K562 (cell line): Measurements from ENCODE around the gene YAF2. TPM values are rescaled to one million over a fixed set of nuclear protein-coding genes. Genes with fewer than 3 reads are reported as not detected.

ENCODE experiments used
- ADNP ChIP-seq: fragments of 200-800 bp; sonication (Bioruptor generic); IDR thresholded peaks from 2 replicates; pipeline ENCODE4 v1.6.1; 2016; ENCODE audit warnings: missing genetic modification characterization, missing compliant biosample characterization
- CAMTA2 ChIP-seq: fragments of 250-450 bp; sonication (Bioruptor Pico); conservative IDR thresholded peaks from 2 replicates; pipeline ENCODE4 v1.5.1; 2022
- CREBBP ChIP-seq: IDR thresholded peaks from one replicate; pipeline ENCODE4 v1.6.1; 2012; ENCODE audit warnings: low read depth, mild to moderate bottlenecking, control low read depth, inconsistent platforms, low read length
- CXXC5 ChIP-seq: fragments of 250-450 bp; sonication (Bioruptor Pico); IDR thresholded peaks from 2 replicates; pipeline ENCODE4 v1.8.0; 2022; ENCODE audit warnings: inconsistent platforms, mild to moderate bottlenecking, moderate library complexity
- FOXA3 ChIP-seq, 2 experiments: fragments of 450-650 bp in 1 of 2; sonication (generic) in 1 of 2; formaldehyde crosslinking; IDR thresholded peaks in 1 of 2; conservative IDR thresholded peaks in 1 of 2; 2 replicates each; pipeline versions ENCODE4 v1.4.0 to v1.8.0; 2020 to 2022; ENCODE audit warnings: mild to moderate bottlenecking in 2 of 2, missing genetic modification reagents in 1 of 2
- NFRKB ChIP-seq: fragments of 450-650 bp; IDR thresholded peaks from 2 replicates; pipeline ENCODE4 v1.6.1; 2016; ENCODE audit warnings: low read depth
- RB1 ChIP-seq: fragments of 450-650 bp; IDR thresholded peaks from 2 replicates; pipeline ENCODE4 v1.6.1; 2017; ENCODE audit warnings: low read depth, mild to moderate bottlenecking
- SMARCE1 ChIP-seq: fragments of 450-650 bp; IDR thresholded peaks from 2 replicates; pipeline ENCODE4 v1.7.1; 2016; ENCODE audit warnings: mild to moderate bottlenecking
- SRSF9 ChIP-seq: fragments of 200-400 bp; formaldehyde crosslinking; IDR thresholded peaks from 2 replicates; pipeline ENCODE4 v1.6.1; 2017; ENCODE audit warnings: low read depth, low read length, borderline replicate concordance
- ZNF24 ChIP-seq: fragments of 450-650 bp; IDR thresholded peaks from 2 replicates; pipeline ENCODE4 v1.6.1; 2016
- ZNF274 ChIP-seq: IDR thresholded peaks from 2 replicates; pipeline ENCODE4 v1.6.1; 2011; ENCODE audit warnings: low read depth, mild to moderate bottlenecking, low read length, moderate library complexity, borderline replicate concordance
- ZNF699 ChIP-seq: fragments of 250-450 bp; sonication (Bioruptor Pico); IDR thresholded peaks from 2 replicates; pipeline ENCODE4 v1.8.0; 2021; ENCODE audit warnings: mild to moderate bottlenecking, moderate library complexity; ENCODE audit not compliant: insufficient replicate concordance
- ZNF778 ChIP-seq: fragments of 450-650 bp; formaldehyde crosslinking; IDR thresholded peaks from 2 replicates; pipeline ENCODE4 v1.4.0; 2020; ENCODE audit warnings: mild to moderate bottlenecking, moderate library complexity
- polyA plus RNA-seq, 8 experiments: library from polyadenylated mRNA; depleted of rRNA in 4 of 8; stranded (reverse) in 5 of 8; unstranded in 3 of 8; fragments of >200 nt; fragmentation: Nextera tagmentation in 2 of 8; fragmentation: Illumina TruSeq in 1 of 8; extraction: Ambion mirVana in 2 of 8; extraction: Trizol in 1 of 8; gene quantifications; 2 replicates each; pipeline versions ENCODE4 v1.2.1 to v1.2.3, GENCODE V29; 2011 to 2014; ENCODE audit warnings: inconsistent platforms in 1 of 8, missing spikeins in 1 of 8
- total RNA-seq, 7 experiments: library from RNA; depleted of rRNA in 6 of 7; stranded (reverse); fragments of >200 nt in 6 of 7; fragmentation: Illumina TruSeq in 2 of 7; extraction: Trizol in 2 of 7; gene quantifications; 2 replicates each; pipeline versions ENCODE4 v1.2.1 to v1.2.3, GENCODE V29; 2011 to 2021; ENCODE audit warnings: low replicate concordance in 1 of 7
- TF ChIP-seq, protein P1 (sequence below): fragments of 450-650 bp; IDR thresholded peaks from 2 replicates; pipeline ENCODE4 v1.6.1; 2017; ENCODE audit warnings: antibody characterized with exemption, mild to moderate bottlenecking
- TF ChIP-seq, protein P2 (sequence below): IDR thresholded peaks from 2 replicates; pipeline ENCODE4 v1.6.1; 2014; ENCODE audit warnings: antibody characterized with exemption
- TF ChIP-seq, protein P3 (sequence below), 2 experiments: fragments of 250-450 bp in 1 of 2; fragments of 450-650 bp in 1 of 2; sonication (Bioruptor Pico) in 1 of 2; IDR thresholded peaks; 2 replicates each; pipeline versions ENCODE4 v1.6.1 to v1.8.0; 2016 to 2021; ENCODE audit warnings: mild to moderate bottlenecking in 2 of 2, moderate library complexity in 2 of 2, missing compliant biosample characterization in 1 of 2, missing genetic modification characterization in 1 of 2
- TF ChIP-seq, protein P4 (sequence below): fragments of 200-800 bp; sonication (Bioruptor generic); IDR thresholded peaks from 2 replicates; pipeline ENCODE4 v1.6.1; 2016; ENCODE audit warnings: missing genetic modification characterization, missing compliant biosample characterization

Gene YAF2
- total and polyA plus RNA-seq, 9 of the 15 experiments (the other 6 are each of a cell fraction or from before 2014, with no cell fraction given), result 10.6 to 26.4 (median 21.3) TPM

DNA sequence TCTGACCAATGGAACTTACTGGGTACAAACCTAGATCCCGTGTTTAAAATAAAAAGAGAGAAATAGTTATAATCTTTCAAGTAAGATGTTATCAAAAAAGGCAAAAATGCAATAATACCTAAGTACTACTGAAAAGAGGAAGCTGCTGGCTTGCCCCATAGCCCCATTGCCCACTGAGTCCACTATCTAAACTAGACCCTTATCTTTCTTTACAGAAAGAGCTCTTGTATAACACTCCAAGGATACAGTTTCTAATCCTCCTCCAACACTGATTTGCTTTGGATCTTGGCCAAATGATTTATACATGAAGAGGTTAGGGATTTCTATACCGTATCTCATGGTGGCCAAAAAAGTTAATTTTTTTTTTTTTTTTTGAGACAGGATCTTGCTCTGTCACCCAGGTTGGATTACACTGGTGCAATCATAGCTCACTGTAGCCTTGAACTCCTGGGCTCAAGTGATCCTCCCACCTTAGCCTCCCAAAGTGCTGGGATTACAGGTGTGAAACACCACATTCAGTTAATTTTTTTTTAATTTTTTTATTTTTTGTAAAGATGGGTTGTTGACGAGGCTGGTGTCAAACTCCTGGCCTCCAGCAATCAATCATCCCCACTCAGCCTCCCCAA lies 96.0 kb downstream of the YAF2 start (continued):
- TF ChIP-seq, protein P1, sequence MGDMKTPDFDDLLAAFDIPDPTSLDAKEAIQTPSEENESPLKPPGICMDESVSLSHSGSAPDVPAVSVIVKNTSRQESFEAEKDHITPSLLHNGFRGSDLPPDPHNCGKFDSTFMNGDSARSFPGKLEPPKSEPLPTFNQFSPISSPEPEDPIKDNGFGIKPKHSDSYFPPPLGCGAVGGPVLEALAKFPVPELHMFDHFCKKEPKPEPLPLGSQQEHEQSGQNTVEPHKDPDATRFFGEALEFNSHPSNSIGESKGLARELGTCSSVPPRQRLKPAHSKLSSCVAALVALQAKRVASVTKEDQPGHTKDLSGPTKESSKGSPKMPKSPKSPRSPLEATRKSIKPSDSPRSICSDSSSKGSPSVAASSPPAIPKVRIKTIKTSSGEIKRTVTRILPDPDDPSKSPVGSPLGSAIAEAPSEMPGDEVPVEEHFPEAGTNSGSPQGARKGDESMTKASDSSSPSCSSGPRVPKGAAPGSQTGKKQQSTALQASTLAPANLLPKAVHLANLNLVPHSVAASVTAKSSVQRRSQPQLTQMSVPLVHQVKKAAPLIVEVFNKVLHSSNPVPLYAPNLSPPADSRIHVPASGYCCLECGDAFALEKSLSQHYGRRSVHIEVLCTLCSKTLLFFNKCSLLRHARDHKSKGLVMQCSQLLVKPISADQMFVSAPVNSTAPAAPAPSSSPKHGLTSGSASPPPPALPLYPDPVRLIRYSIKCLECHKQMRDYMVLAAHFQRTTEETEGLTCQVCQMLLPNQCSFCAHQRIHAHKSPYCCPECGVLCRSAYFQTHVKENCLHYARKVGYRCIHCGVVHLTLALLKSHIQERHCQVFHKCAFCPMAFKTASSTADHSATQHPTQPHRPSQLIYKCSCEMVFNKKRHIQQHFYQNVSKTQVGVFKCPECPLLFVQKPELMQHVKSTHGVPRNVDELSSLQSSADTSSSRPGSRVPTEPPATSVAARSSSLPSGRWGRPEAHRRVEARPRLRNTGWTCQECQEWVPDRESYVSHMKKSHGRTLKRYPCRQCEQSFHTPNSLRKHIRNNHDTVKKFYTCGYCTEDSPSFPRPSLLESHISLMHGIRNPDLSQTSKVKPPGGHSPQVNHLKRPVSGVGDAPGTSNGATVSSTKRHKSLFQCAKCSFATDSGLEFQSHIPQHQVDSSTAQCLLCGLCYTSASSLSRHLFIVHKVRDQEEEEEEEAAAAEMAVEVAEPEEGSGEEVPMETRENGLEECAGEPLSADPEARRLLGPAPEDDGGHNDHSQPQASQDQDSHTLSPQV, result no peak
- TF ChIP-seq NFRKB (no peak), ADNP (tag) (peak; percentile 56; the same call in 1 of the 2 replicates), CAMTA2 (CRISPR knock-in tag) (no peak), ZNF778 (CRISPR knock-in tag) (no peak), SRSF9 (no peak), CXXC5 (CRISPR knock-in tag) (no peak), CREBBP (no peak), SMARCE1 (peak; percentile 77; the same call in 1 of the 2 replicates), ZNF699 (CRISPR knock-in tag) (no peak), RB1 (no peak), ZNF24 (peak; percentile 91), FOXA3 (CRISPR knock-in tag; conservative IDR thresholded peaks at IDR 0.05 in 1 of 2, IDR thresholded peaks at IDR 0.05 in 1 of 2) (peak in 1 of 2 experiments; percentile 37; a peak in 1 of 4 replicates), ZNF274 (no peak)
- TF ChIP-seq, protein P2, sequence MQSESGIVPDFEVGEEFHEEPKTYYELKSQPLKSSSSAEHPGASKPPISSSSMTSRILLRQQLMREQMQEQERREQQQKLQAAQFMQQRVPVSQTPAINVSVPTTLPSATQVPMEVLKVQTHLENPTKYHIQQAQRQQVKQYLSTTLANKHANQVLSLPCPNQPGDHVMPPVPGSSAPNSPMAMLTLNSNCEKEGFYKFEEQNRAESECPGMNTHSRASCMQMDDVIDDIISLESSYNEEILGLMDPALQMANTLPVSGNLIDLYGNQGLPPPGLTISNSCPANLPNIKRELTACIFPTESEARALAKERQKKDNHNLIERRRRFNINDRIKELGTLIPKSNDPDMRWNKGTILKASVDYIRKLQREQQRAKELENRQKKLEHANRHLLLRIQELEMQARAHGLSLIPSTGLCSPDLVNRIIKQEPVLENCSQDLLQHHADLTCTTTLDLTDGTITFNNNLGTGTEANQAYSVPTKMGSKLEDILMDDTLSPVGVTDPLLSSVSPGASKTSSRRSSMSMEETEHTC, result no peak
- TF ChIP-seq, protein P3, sequence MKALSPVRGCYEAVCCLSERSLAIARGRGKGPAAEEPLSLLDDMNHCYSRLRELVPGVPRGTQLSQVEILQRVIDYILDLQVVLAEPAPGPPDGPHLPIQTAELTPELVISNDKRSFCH (CRISPR knock-in tag; IDR thresholded peaks at IDR 0.05), result no peak
- TF ChIP-seq, protein P3 (tag; IDR thresholded peaks at IDR 0.05), result no peak
- TF ChIP-seq, protein P4, sequence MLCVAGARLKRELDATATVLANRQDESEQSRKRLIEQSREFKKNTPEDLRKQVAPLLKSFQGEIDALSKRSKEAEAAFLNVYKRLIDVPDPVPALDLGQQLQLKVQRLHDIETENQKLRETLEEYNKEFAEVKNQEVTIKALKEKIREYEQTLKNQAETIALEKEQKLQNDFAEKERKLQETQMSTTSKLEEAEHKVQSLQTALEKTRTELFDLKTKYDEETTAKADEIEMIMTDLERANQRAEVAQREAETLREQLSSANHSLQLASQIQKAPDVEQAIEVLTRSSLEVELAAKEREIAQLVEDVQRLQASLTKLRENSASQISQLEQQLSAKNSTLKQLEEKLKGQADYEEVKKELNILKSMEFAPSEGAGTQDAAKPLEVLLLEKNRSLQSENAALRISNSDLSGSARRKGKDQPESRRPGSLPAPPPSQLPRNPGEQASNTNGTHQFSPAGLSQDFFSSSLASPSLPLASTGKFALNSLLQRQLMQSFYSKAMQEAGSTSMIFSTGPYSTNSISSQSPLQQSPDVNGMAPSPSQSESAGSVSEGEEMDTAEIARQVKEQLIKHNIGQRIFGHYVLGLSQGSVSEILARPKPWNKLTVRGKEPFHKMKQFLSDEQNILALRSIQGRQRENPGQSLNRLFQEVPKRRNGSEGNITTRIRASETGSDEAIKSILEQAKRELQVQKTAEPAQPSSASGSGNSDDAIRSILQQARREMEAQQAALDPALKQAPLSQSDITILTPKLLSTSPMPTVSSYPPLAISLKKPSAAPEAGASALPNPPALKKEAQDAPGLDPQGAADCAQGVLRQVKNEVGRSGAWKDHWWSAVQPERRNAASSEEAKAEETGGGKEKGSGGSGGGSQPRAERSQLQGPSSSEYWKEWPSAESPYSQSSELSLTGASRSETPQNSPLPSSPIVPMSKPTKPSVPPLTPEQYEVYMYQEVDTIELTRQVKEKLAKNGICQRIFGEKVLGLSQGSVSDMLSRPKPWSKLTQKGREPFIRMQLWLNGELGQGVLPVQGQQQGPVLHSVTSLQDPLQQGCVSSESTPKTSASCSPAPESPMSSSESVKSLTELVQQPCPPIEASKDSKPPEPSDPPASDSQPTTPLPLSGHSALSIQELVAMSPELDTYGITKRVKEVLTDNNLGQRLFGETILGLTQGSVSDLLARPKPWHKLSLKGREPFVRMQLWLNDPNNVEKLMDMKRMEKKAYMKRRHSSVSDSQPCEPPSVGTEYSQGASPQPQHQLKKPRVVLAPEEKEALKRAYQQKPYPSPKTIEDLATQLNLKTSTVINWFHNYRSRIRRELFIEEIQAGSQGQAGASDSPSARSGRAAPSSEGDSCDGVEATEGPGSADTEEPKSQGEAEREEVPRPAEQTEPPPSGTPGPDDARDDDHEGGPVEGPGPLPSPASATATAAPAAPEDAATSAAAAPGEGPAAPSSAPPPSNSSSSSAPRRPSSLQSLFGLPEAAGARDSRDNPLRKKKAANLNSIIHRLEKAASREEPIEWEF (CRISPR knock-in tag), result no peak
